Activated CD4-positive, alpha-beta T cell treated with anti-CD3 and anti-CD28 coated beads for 24 hours (primary cell): ENCODE results near the gene MINDY4B.
"Not testable (repeated sequence)": the region's sequence is repeated elsewhere in the genome, so short reads cannot be mapped to it uniquely, and the experiment has no call there.

Source experiments
- DNase-seq, 2 donors: peaks; one replicate each; pipeline ENCODE4 v3.0.0-alpha.2; 2020; ENCODE audit warnings: low read depth in 2 of 2

MINDY4B gene

DNA sequence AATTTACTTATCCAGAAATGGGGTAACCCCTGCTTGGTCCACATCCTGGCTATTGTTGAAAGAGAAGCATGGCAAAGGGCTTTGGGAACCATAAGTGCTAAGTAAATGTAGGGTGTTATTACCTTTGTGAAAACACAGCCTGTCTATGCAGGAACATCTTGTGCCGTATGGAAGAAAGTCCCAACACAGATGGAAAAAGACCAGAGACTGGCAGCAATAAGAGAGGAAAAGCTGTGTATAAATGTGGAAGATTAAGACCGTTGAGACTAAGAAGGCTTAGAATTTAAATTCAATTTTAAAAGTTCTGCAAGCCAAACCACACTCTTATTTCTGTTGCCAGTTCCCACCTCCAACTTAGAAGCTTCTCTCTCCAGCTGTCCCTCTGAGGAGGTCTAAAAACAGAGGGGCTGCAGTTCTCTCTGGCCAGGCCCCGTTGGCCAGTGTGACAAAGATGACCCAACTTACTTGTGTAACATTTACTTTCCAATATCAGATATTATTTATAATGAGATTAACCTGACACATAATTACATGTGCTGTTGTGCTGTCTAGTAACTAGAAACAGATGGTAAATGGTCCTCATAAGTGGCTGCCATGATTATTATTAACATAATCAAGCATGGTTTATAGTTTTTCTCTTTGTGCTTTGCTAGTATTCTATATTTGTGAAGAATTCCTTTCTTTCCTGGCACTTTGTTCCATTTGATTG lies 7.0 kb downstream of the MINDY4B start:
- DNase-seq = no peak

- DNase-seq = no peak
These were observed 7.6 kb downstream of the MINDY4B start for GRCh38 chr3:150897592-150897991.

GRCh38 chr3:150890831-150891230 lies 14.4 kb downstream of the MINDY4B start:
- no peak for DNase-seq

DNA sequence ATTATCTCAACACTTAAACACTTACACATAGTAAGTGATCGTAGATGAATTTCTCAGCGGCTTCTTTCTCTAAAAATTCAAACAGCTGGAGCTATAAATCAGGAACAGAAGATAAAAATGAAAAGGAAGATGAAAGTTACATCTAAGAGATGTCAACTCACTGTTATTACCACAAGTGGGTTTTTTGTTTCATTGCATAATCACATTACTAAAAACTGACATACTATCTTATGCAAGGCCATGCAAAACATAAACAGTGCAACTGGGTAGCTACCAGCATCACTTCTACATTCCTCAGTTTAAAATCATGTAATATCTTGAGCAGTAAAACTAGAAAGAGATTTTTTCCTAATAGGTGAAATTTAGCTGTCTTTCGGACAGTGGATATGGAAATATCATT lies 14.9 kb downstream of the MINDY4B start:
- DNase-seq = no peak

- no peak for DNase-seq
These were observed 16.1 kb downstream of the MINDY4B start for GRCh38 chr3:150889106-150889505.

DNA sequence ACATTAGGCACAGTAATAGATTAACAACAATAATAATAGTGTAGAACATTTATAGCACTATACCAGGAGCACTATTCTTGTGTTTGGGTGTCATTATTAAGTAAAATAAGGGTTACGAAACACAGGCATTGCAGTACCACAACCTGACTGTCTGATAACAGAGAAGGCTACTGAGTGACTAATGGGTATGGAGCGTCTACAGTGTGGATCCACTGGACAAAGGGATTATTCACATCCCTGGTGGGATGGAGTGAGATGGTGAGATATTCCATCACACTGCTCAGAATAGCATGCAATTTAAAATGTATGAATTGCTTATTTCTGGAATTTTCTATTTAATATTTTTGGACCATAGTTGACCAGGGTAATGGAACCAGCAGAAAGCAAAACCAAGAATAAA lies 18.2 kb downstream of the MINDY4B start:
- no peak for DNase-seq

- no peak for DNase-seq
These were observed 19.7 kb downstream of the MINDY4B start for GRCh38 chr3:150885535-150885934.

GRCh38 chr3:150878996-150879575 lies 26.2 kb downstream of the MINDY4B start:
- DNase-seq = no peak

DNA sequence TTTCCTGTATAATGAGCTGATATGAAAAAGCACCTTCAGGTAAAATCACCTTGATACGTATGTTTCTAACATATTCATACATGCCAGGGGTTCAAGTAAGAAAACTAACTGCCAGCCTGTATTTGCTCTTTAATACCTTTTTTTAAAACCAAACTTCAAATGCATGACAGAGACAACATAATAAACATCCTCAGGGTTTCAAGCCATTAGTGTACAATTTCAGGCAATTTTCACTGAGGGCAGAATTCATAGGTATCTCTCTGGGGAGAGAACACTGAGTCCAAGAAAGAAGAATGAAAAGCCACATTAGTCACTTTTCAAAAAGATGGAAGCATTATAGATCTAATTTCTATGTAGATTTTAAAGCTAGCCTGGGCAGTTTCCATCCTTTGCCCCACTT lies 26.9 kb downstream of the MINDY4B start:
- DNase-seq = no peak

GRCh38 chr3:150877303-150877702 lies 27.9 kb downstream of the MINDY4B start:
- DNase-seq = no peak

GRCh38 chr3:150876611-150877265 lies 28.5 kb downstream of the MINDY4B start:
- DNase-seq = no peak

GRCh38 chr3:150875548-150875947 lies 29.7 kb downstream of the MINDY4B start:
- DNase-seq = no peak

GRCh38 chr3:150874666-150875219 lies 30.5 kb downstream of the MINDY4B start:
- no peak for DNase-seq

DNA sequence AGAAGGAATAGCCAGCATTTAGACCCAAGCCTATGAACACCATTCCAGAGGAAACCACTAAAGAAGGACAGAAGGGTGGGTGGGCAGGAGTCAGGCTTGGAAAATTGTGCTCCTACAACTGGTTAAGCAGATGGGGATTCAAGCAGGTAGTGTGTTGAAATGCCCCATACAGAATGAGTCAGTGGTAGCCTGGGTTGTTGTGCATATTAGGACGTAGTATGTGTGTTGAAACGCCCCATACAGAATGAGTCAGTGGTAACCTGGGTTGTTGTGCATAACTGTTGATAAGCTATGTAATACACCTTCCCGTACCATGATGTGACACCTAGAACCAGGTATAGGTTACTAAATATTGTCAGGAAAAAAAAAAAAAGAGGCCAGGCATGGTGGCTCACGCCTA lies 34.0 kb downstream of the MINDY4B start:
- no peak for DNase-seq

GRCh38 chr3:150870406-150870805 lies 34.8 kb downstream of the MINDY4B start:
- DNase-seq = no peak

- DNase-seq = no peak
These were observed 37.0 kb downstream of the MINDY4B start for GRCh38 chr3:150868282-150868681.

DNA sequence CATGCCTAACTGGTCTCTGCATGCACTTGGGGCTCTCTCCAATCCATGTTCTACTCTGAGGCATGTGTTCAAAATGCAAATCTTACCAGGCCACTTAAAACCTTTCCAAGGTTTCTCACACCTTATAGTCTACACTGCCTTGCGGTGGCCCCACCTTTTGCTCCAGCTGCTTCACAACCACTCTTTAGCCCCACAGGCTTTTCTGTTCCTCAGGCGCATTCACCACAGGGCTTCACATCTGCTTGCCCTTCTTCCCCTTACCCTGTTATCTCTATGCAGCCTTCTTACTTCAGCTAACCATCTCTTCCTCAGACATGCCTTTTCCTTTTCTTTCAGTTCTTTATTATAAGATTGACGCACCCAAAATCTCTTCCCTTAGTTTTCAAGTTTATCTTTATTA lies 37.8 kb downstream of the MINDY4B start:
- DNase-seq = no peak

GRCh38 chr3:150863921-150864320 lies 41.3 kb downstream of the MINDY4B start:
- not testable (repeated sequence) for DNase-seq

DNA sequence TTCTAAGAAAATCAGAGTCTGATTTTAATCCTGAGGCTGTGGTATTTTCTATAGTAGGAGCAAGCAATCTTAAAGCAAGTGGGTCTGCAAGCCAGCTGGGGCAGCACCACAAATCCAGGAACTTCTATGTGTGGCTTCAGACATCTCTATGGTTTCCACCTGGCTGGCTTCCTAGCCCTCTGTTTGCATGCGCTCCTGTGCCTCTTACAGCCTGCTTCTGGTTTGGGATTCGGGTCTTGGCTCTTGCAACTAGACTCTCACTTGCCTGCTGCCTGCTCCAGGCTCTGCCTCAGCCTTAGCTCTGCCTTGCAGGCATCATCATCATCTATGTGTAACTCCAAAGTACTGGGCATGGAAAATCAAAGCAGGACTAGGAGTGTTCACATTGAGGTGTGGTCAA lies 43.4 kb downstream of the MINDY4B start:
- DNase-seq = no peak

GRCh38 chr3:150857936-150858335 lies 47.3 kb downstream of the MINDY4B start:
- DNase-seq = not testable (repeated sequence)

DNA sequence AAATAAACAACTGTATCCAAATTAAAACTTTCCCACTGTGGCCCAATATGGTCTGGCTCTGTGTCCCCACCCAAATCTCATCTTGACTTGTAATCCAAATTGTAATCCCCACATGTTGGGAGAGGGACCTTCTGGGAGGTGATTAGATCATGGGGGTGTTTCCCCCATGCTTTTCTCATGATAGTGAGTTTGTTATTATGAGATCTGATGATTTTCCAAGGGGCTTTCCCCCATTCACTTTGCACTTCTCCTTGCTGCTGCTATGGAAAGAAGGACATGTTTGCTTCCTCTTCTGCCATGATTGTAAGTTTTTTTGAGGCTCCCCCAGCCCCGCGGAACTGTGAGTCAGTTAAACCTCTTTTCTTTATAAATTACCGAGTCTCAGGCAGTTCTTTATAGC lies 55.0 kb downstream of the MINDY4B start:
- DNase-seq = no peak

- DNase-seq = no peak
These were observed 56.4 kb downstream of the MINDY4B start for GRCh38 chr3:150848864-150849263.

DNA sequence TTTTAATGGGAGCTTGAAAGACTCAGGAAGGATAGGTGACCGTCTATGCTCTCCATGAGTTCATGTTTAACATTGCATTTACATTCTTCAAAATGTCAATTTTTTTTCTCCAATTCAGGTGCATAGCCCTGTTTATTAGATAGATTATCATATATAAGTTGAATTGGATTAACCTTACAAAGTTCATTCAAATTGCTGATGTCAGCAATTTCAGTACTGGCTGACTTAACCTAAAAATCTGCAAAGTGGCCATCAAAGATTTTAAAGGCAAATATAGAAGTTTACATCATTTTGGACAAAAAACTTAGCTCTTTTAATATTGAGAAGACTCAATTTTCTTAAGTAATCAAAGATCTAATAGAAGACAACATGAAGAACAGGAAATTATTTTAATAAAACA lies 57.8 kb downstream of the MINDY4B start:
- no peak for DNase-seq
